Body of pancreas (tissue), 4 donors: Measurements from ENCODE around the gene ATF7.

Experiments
- POLR2A ChIP-seq, 3 donors: fragments of 450-650 bp; IDR thresholded peaks; one replicate each; pipeline ENCODE4 v1.6.1; 2016; ENCODE audit warnings: antibody characterized with exemption in 3 of 3, mild to moderate bottlenecking in 2 of 3
- TF ChIP-seq, protein P1 (sequence below), 7 experiments: fragments of 450-650 bp in 4 of 7; fragments of 200-600 bp in 3 of 7; sonication (generic) in 3 of 7; IDR thresholded peaks; one replicate each; pipeline ENCODE4 v1.5.1; 2016 to 2019; ENCODE audit warnings: antibody characterized with exemption in 7 of 7

DNA sequence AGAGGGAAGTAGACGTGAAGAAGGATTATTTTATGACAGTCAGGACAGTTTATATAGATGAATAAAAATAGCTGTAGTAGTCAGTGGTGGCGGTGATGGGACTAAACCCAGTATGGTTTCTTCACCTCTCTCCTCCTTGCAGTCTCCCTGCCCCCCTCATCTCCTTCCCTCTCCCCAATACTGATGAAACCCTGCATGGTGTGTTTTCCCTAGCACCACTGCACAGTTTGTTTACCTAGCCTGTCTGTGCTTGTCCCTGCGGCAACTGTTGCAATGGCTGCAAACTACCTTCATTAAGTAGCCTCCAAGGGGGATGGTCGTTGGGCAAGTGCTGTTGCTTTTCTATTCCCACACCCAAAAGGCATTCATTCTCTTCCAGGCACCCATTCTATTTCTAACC lies 159.5 kb downstream of the ATF7 start:
- TF ChIP-seq POLR2A (IDR thresholded peaks at IDR 0.05): no peak
- TF ChIP-seq, protein P1, sequence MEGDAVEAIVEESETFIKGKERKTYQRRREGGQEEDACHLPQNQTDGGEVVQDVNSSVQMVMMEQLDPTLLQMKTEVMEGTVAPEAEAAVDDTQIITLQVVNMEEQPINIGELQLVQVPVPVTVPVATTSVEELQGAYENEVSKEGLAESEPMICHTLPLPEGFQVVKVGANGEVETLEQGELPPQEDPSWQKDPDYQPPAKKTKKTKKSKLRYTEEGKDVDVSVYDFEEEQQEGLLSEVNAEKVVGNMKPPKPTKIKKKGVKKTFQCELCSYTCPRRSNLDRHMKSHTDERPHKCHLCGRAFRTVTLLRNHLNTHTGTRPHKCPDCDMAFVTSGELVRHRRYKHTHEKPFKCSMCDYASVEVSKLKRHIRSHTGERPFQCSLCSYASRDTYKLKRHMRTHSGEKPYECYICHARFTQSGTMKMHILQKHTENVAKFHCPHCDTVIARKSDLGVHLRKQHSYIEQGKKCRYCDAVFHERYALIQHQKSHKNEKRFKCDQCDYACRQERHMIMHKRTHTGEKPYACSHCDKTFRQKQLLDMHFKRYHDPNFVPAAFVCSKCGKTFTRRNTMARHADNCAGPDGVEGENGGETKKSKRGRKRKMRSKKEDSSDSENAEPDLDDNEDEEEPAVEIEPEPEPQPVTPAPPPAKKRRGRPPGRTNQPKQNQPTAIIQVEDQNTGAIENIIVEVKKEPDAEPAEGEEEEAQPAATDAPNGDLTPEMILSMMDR (IDR thresholded peaks at IDR 0.05): no peak
